H1 (cell line): ENCODE data around the gene LCMT1. TPM values are rescaled to one million over a fixed set of nuclear protein-coding genes. Genes with fewer than 3 reads are reported as not detected.

ENCODE experiments used
- CTCF ChIA-PET: fragments of 300-600 bp; sonication (Branson Sonifier 250); formaldehyde crosslinking; loops from one replicate; lab custom pipeline; 2021; ENCODE audit not compliant: partially characterized antibody; lab: Charles Lee
- POLR2A ChIA-PET: fragments of 300-600 bp; sonication (Branson Sonifier 250); formaldehyde crosslinking; loops from one replicate; lab custom pipeline; 2021; ENCODE audit warnings: inconsistent platforms; ENCODE audit not compliant: partially characterized antibody; lab: Charles Lee
- DNase-seq, 2 experiments: peaks; one replicate each; pipeline versions ENCODE4 v3.0.0 to v3.0.0-alpha.2; 2010 to 2022; ENCODE audit warnings: low spot score in 2 of 2, low read depth in 1 of 2, mixed read lengths in 1 of 2
- FAIRE-seq: peaks from 2 replicates; lab custom pipeline; 2011; peaks lifted over from hg19 to GRCh38; lab: Jason Lieb, UNC
- H2AFZ ChIP-seq: 2 replicates; pipeline ENCODE4 v1.8.1; 2012; ENCODE audit warnings: low read length, inconsistent platforms
- H2AK5ac ChIP-seq: 2 replicates; pipeline ENCODE4 v1.6.1; 2013; ENCODE audit warnings: low read depth, low read length
- H2BK120ac ChIP-seq: replicated peaks from 2 replicates; pipeline ENCODE3; 2013; ENCODE audit warnings: low read depth, low read length, inconsistent platforms
- H2BK12ac ChIP-seq: 2 replicates; pipeline ENCODE4 v1.6.1; 2013; ENCODE audit warnings: low read depth, low read length
- H2BK15ac ChIP-seq: 2 replicates; pipeline ENCODE4 v1.6.1; 2013; ENCODE audit warnings: low read length
- H2BK20ac ChIP-seq: 2 replicates; pipeline ENCODE4 v1.6.1; 2013; ENCODE audit warnings: low read length
- H2BK5ac ChIP-seq: 2 replicates; pipeline ENCODE4 v1.6.1; 2013; ENCODE audit warnings: low read depth, low read length
- H3K14ac ChIP-seq: 2 replicates; pipeline ENCODE4 v1.6.1; 2013; ENCODE audit warnings: inconsistent platforms; ENCODE audit not compliant: insufficient read length
- H3K18ac ChIP-seq: 2 replicates; pipeline ENCODE4 v1.6.1; 2013; ENCODE audit warnings: low read length; ENCODE audit errors: extremely low read depth
- H3K23ac ChIP-seq: 2 replicates; pipeline ENCODE4 v1.6.1; 2013; ENCODE audit warnings: inconsistent platforms; ENCODE audit not compliant: insufficient read length
- H3K23me2 ChIP-seq: 2 replicates; pipeline ENCODE4 v1.6.1; 2013; ENCODE audit warnings: low read depth, low read length
- H3K27ac ChIP-seq: 2 replicates; pipeline ENCODE4 v1.6.1; 2011; ENCODE audit warnings: low read depth, low read length, inconsistent platforms
- H3K27me3 ChIP-seq, 4 experiments: replicated peaks in 1 of 4; 1 replicate in 1 of 4; 2 replicates in 3 of 4; pipeline versions ENCODE4 v1.6.1 to v1.8.1; 2011 to 2013; ENCODE audit warnings: low read length in 3 of 4, mild to moderate bottlenecking in 3 of 4, inconsistent platforms in 2 of 4, mixed read lengths in 2 of 4, moderate library complexity in 1 of 4; ENCODE audit not compliant: control insufficient read depth in 3 of 4, insufficient read depth in 3 of 4; ENCODE audit errors: extremely low read depth in 1 of 4
- H3K36me3 ChIP-seq, 4 experiments: 2 replicates each; pipeline versions ENCODE4 v1.6.1 to v1.8.1; 2011 to 2013; ENCODE audit warnings: mild to moderate bottlenecking in 4 of 4, low read length in 3 of 4, moderate library complexity in 2 of 4, control low read depth in 1 of 4, inconsistent platforms in 1 of 4; ENCODE audit not compliant: insufficient read depth in 4 of 4, control insufficient read depth in 2 of 4
- H3K4ac ChIP-seq: replicated peaks from 2 replicates; pipeline ENCODE3; 2013; ENCODE audit warnings: low read length, low read depth, mixed read lengths, inconsistent platforms; ENCODE audit not compliant: insufficient read length
- H3K4me1 ChIP-seq, 4 experiments: replicated peaks in 1 of 4; 1 replicate in 1 of 4; 2 replicates in 3 of 4; pipeline versions ENCODE4 v1.6.1 to v1.8.1; 2011 to 2013; ENCODE audit warnings: low read length in 3 of 4, inconsistent platforms in 2 of 4, mixed read lengths in 1 of 4; ENCODE audit not compliant: insufficient read depth in 4 of 4, control insufficient read depth in 3 of 4
- H3K4me2 ChIP-seq, 2 experiments: 2 replicates each; pipeline versions ENCODE4 v1.6.1 to v1.8.1; 2011 to 2013; ENCODE audit warnings: low read depth in 2 of 2, low read length in 2 of 2, control low read depth in 1 of 2, inconsistent platforms in 1 of 2, mild to moderate bottlenecking in 1 of 2; ENCODE audit not compliant: insufficient read depth in 1 of 2
- H3K4me3 ChIP-seq, 4 experiments: fragments of 200-600, 300-600 bp in 1 of 4; sonication (generic), shearing (Covaris generic), sonication (Bioruptor Twin) in 1 of 4; 2 replicates each; pipeline versions ENCODE4 v1.5.1 to v1.8.1; 2011 to 2016; ENCODE audit warnings: low read length in 4 of 4, low read depth in 3 of 4, control low read depth in 2 of 4, inconsistent platforms in 2 of 4, mild to moderate bottlenecking in 2 of 4, mixed read lengths in 1 of 4, moderate library complexity in 1 of 4; ENCODE audit not compliant: insufficient read depth in 2 of 4; ENCODE audit errors: extremely low read depth in 1 of 4
- H3K56ac ChIP-seq: replicated peaks from 2 replicates; pipeline ENCODE3; 2013; ENCODE audit warnings: low read depth, mild to moderate bottlenecking, mixed read lengths, low read length, inconsistent platforms; ENCODE audit not compliant: insufficient read length
- H3K79me1 ChIP-seq: 2 replicates; pipeline ENCODE4 v1.6.1; 2013; ENCODE audit warnings: low read depth, low read length, control low read depth
- H3K79me2 ChIP-seq, 2 experiments: 2 replicates each; pipeline versions ENCODE4 v1.6.1 to v1.8.1; 2012 to 2013; ENCODE audit warnings: low read length in 2 of 2, mild to moderate bottlenecking in 2 of 2, inconsistent platforms in 1 of 2; ENCODE audit not compliant: insufficient read depth in 2 of 2, control insufficient read depth in 1 of 2
- H3K9ac ChIP-seq, 4 experiments: replicated peaks in 1 of 4; 1 replicate in 1 of 4; 2 replicates in 3 of 4; pipeline versions ENCODE4 v1.6.1 to v1.8.1; 2011 to 2013; ENCODE audit warnings: low read depth in 3 of 4, low read length in 3 of 4, control low read depth in 2 of 4, mild to moderate bottlenecking in 2 of 4, moderate library complexity in 2 of 4, inconsistent platforms in 1 of 4; ENCODE audit errors: extremely low read depth in 1 of 4
- H3K9me3 ChIP-seq, 2 experiments: 2 replicates each; pipeline versions ENCODE4 v1.6.1 to v1.8.1; 2012 to 2013; ENCODE audit warnings: mild to moderate bottlenecking in 2 of 2, moderate library complexity in 2 of 2, control low read depth in 1 of 2, inconsistent platforms in 1 of 2, low read depth in 1 of 2, low read length in 1 of 2, mixed read lengths in 1 of 2; ENCODE audit not compliant: insufficient read depth in 2 of 2
- H4K20me1 ChIP-seq, 2 experiments: replicated peaks in 1 of 2; 2 replicates each; pipeline versions ENCODE3 to v1.8.1; 2011 to 2013; ENCODE audit warnings: inconsistent platforms in 2 of 2, low read length in 2 of 2, mild to moderate bottlenecking in 1 of 2; ENCODE audit not compliant: insufficient read depth in 2 of 2, control insufficient read depth in 1 of 2
- H4K5ac ChIP-seq: 2 replicates; pipeline ENCODE4 v1.6.1; 2013; ENCODE audit warnings: low read length, low read depth, mixed read lengths, inconsistent platforms; ENCODE audit not compliant: insufficient read length
- H4K8ac ChIP-seq: 2 replicates; pipeline ENCODE4 v1.8.0; 2013; ENCODE audit warnings: mild to moderate bottlenecking, moderate library complexity, low read length, inconsistent platforms; ENCODE audit not compliant: insufficient read depth; ENCODE audit errors: extremely low read depth
- H4K91ac ChIP-seq: replicated peaks from 2 replicates; pipeline ENCODE3; 2013; ENCODE audit warnings: low read length, mixed read lengths, inconsistent platforms; ENCODE audit not compliant: insufficient read length
- POLR2A ChIP-seq, 2 experiments: IDR thresholded peaks; 1 replicate in 1 of 2; 2 replicates in 1 of 2; pipeline ENCODE4 v1.6.1; 2011; ENCODE audit warnings: low read depth in 2 of 2, low read length in 2 of 2, mild to moderate bottlenecking in 2 of 2; ENCODE audit errors: control extremely low read depth in 1 of 2
- RFX5 ChIP-seq: IDR thresholded peaks from 2 replicates; pipeline ENCODE4 v1.6.1; 2011; ENCODE audit warnings: low read depth, low read length, improper control_type of control experiment, borderline replicate concordance
- SP2 ChIP-seq: IDR thresholded peaks from 2 replicates; pipeline ENCODE4 v1.6.1; 2012; ENCODE audit warnings: mild to moderate bottlenecking, low read length, inconsistent platforms
- WGBS, 2 experiments: shearing (Covaris generic) in 1 of 2; methylation state at CpG; one replicate each; pipeline versions ENCODE4 v1.1.6 to v1.1.7; 2013 to 2015; ENCODE audit warnings: low lambda C conversion rate in 2 of 2, mixed read lengths in 2 of 2, inconsistent platforms in 1 of 2, low coverage in 1 of 2, missing lambda C conversion rate in 1 of 2; ENCODE audit not compliant: insufficient replicate concordance in 2 of 2, insufficient coverage in 1 of 2, insufficient read length in 1 of 2; ENCODE audit errors: extremely low coverage in 1 of 2, missing lambda C conversion rate in 1 of 2; 5-methylcytosine and 5-hydroxymethylcytosine counted together
- polyA plus RNA-seq, 7 experiments: library from polyadenylated mRNA; depleted of rRNA in 3 of 7; stranded (reverse) in 5 of 7; unstranded in 2 of 7; fragments of >200 nt in 5 of 7; fragments of 200-250 nt in 2 of 7; gene quantifications; 1 replicate in 5 of 7; 2 replicates in 1 of 7; 4 replicates in 1 of 7; pipeline versions ENCODE4 v1.2.1 to v1.2.3, GENCODE V29; 2011 to 2013; ENCODE audit warnings: missing spikeins in 2 of 7, mixed read lengths in 2 of 7
- total RNA-seq: library from RNA; stranded (reverse); fragmentation: NEBNext Ultra II Directional; extraction: Animal tissue kit (Norgen Biotek cat#: 25700); gene quantifications from 2 replicates; pipeline ENCODE4 v1.2.1, GENCODE V29; 2021

Gene LCMT1
- total and polyA plus RNA-seq, 2 of the 8 experiments (the other 6 are each of a cell fraction or from before 2014, with no cell fraction given): 61.0 to 80.8 TPM

GRCh38 chr16:25223964-25224363 lies 112.4 kb downstream of the LCMT1 start:
- H3K4me1 ChIP-seq: peaks cover 0 to 3% (median 2%) of the 10 kb centered on the region in 4 experiments; a peak in 3 of 7 replicates
- no peak overlapping the region for H3K4me3 ChIP-seq
- H4K5ac ChIP-seq: no peak overlapping the region
- H4K20me1 ChIP-seq: no peaks in the 10 kb centered on the region
- H3K14ac ChIP-seq: no peak overlapping the region
- ChIA-PET POLR2A (no interaction called here), CTCF (interaction anchor here (0.5 to 5.1 kb wide), 12 partner anchors 9 to 707 kb away, joined by 3 to 32 read pairs (median 3); no protein-coding TSS in a partner anchor)
- H3K79me1 ChIP-seq: no peaks in the 10 kb centered on the region
- TF ChIP-seq SP2 (no peak), RFX5 (no peak), POLR2A (IDR thresholded peaks at IDR 0.05; ENCODE audit: control extremely low read depth in 1 of 2, low read depth in 2 of 2, low read length in 2 of 2) (no peak)
- H2AK5ac ChIP-seq: no peak overlapping the region
- no peak overlapping the region for H4K8ac ChIP-seq
- no peaks in the 10 kb centered on the region for H3K36me3 ChIP-seq
- H3K4ac ChIP-seq: no peak overlapping the region
- no peaks in the 10 kb centered on the region for H3K23me2 ChIP-seq
- no peak overlapping the region for H2BK5ac ChIP-seq
- H3K9me3 ChIP-seq: no peaks in the 10 kb centered on the region
- H3K27me3 ChIP-seq: no peaks in the 10 kb centered on the region
- no peak overlapping the region for H2BK15ac ChIP-seq
- no peak overlapping the region for H4K91ac ChIP-seq
- no peaks in the 10 kb centered on the region for H3K79me2 ChIP-seq
- H2BK20ac ChIP-seq: no peak overlapping the region
- FAIRE-seq (no peak), DNase-seq (no peak)
- H3K23ac ChIP-seq: no peak overlapping the region
- H3K18ac ChIP-seq: no peak overlapping the region
- peak overlapping the region; percentile 50; the same call in 1 of the 2 replicates for H2BK12ac ChIP-seq
- no peak overlapping the region; the same call in 1 of the 2 replicates for H2AFZ ChIP-seq
- no peak overlapping the region for H3K9ac ChIP-seq
- H3K4me2 ChIP-seq: no peak overlapping the region
- H2BK120ac ChIP-seq: no peak overlapping the region
- 74% methylated on average over 6 of the region's 6 CpGs; no CpG with 5 or more reads in 1 of the 2 experiments for WGBS, 2 experiments
- no peak overlapping the region for H3K27ac ChIP-seq
- H3K56ac ChIP-seq: no peak overlapping the region
